ENCODE results near the gene RAB7B. TPM values are rescaled to one million over a fixed set of nuclear protein-coding genes. Genes with fewer than 3 reads are reported as not detected.

RAB7B gene
- total RNA-seq, 1 donor from 2014 or later, result 0.78 TPM

GRCh38 chr1:206022766-206023165 lies 19.6 kb upstream of the RAB7B start:
- Mint-ChIP-seq H3K4me1 (ENCODE audit: unreplicated experiment) (peaks cover 9% of the 10 kb centered on the region), H3K27me3 (ENCODE audit: unreplicated experiment) (peaks cover 23% of the 10 kb centered on the region), H3K9me3 (ENCODE audit: unreplicated experiment) (peaks cover 5% of the 10 kb centered on the region), H3K4me3 (ENCODE audit: unreplicated experiment) (no peak overlapping the region), H3K36me3 (ENCODE audit: unreplicated experiment) (no peaks in the 10 kb centered on the region), H3K27ac (ENCODE audit: unreplicated experiment) (no peak overlapping the region)
- peak; percentile 72 for DNase-seq (ENCODE audit: extremely low spot score, unreplicated experiment)
- no peak for TF ChIP-seq CTCF (IDR thresholded peaks at IDR 0.05)

- Mint-ChIP-seq H3K4me1 (ENCODE audit: unreplicated experiment) (peaks cover 9% of the 10 kb centered on the region), H3K27me3 (ENCODE audit: unreplicated experiment) (peaks cover 17% of the 10 kb centered on the region), H3K36me3 (ENCODE audit: unreplicated experiment) (no peaks in the 10 kb centered on the region), H3K4me3 (ENCODE audit: unreplicated experiment) (no peak overlapping the region), H3K27ac (ENCODE audit: unreplicated experiment) (no peak overlapping the region), H3K9me3 (ENCODE audit: unreplicated experiment) (peaks cover 1% of the 10 kb centered on the region)
- DNase-seq (ENCODE audit: extremely low spot score, unreplicated experiment), result peak; percentile 53
- TF ChIP-seq CTCF (IDR thresholded peaks at IDR 0.05), result no peak
Observed at GRCh38 chr1:206021626-206022365, 18.6 kb upstream of the RAB7B start.

GRCh38 chr1:206021008-206021625 lies 17.9 kb upstream of the RAB7B start:
- peaks cover 16% of the 10 kb centered on the region for H3K27me3 Mint-ChIP-seq (ENCODE audit: unreplicated experiment)
- no peak for TF ChIP-seq CTCF (IDR thresholded peaks at IDR 0.05)
- no peak overlapping the region for H3K4me3 Mint-ChIP-seq (ENCODE audit: unreplicated experiment)
- peaks cover 9% of the 10 kb centered on the region for H3K4me1 Mint-ChIP-seq (ENCODE audit: unreplicated experiment)
- no peaks in the 10 kb centered on the region for H3K9me3 Mint-ChIP-seq (ENCODE audit: unreplicated experiment)
- no peak overlapping the region for H3K27ac Mint-ChIP-seq (ENCODE audit: unreplicated experiment)
- no peaks in the 10 kb centered on the region for H3K36me3 Mint-ChIP-seq (ENCODE audit: unreplicated experiment)
- peak; percentile 68 for DNase-seq (ENCODE audit: extremely low spot score, unreplicated experiment)

- H3K9me3 Mint-ChIP-seq (ENCODE audit: unreplicated experiment), result no peaks in the 10 kb centered on the region
- DNase-seq (ENCODE audit: extremely low spot score, unreplicated experiment), result peak; percentile 54
- no peak overlapping the region for H3K4me3 Mint-ChIP-seq (ENCODE audit: unreplicated experiment)
- peaks cover 9% of the 10 kb centered on the region for H3K4me1 Mint-ChIP-seq (ENCODE audit: unreplicated experiment)
- H3K27me3 Mint-ChIP-seq (ENCODE audit: unreplicated experiment), result peaks cover 16% of the 10 kb centered on the region
- H3K36me3 Mint-ChIP-seq (ENCODE audit: unreplicated experiment), result no peaks in the 10 kb centered on the region
- H3K27ac Mint-ChIP-seq (ENCODE audit: unreplicated experiment), result no peak overlapping the region
- no peak for TF ChIP-seq CTCF (IDR thresholded peaks at IDR 0.05)
Observed at GRCh38 chr1:206020393-206021007, 17.3 kb upstream of the RAB7B start.

GRCh38 chr1:206015071-206015470 lies 11.9 kb upstream of the RAB7B start:
- Mint-ChIP-seq H3K4me1 (ENCODE audit: unreplicated experiment) (no peaks in the 10 kb centered on the region), H3K36me3 (ENCODE audit: unreplicated experiment) (no peaks in the 10 kb centered on the region), H3K27me3 (ENCODE audit: unreplicated experiment) (peaks cover 25% of the 10 kb centered on the region), H3K27ac (ENCODE audit: unreplicated experiment) (no peak overlapping the region), H3K4me3 (ENCODE audit: unreplicated experiment) (no peak overlapping the region), H3K9me3 (ENCODE audit: unreplicated experiment) (no peaks in the 10 kb centered on the region)
- no peak for DNase-seq (ENCODE audit: extremely low spot score, unreplicated experiment)
- no peak for TF ChIP-seq CTCF (IDR thresholded peaks at IDR 0.05)
